Left ventricle myocardium superior (tissue), 1 donor: ENCODE data around the gene MAMLD1. TPM values are rescaled to one million over a fixed set of nuclear protein-coding genes. Genes with fewer than 3 reads are reported as not detected.
A peak's percentile ranks its signal among the peaks of the same experiment; 100 is the strongest.

Source experiments
- ATAC-seq: fragments of 200-7000 bp; cut with Tn5 transposase; one replicate; pipeline ENCODE4 v1.9.1; 2020; ENCODE audit warnings: mild to moderate bottlenecking, moderate library complexity
- DNase-seq: peaks from one replicate; pipeline ENCODE4 v3.0.0-alpha.2; 2020
- intact Hi-C: fragments of 100-400 bp; cut with micrococcal nuclease; formaldehyde crosslinking; loops from one replicate; pipeline ENCODE4 v1.11.0; 2022
- total RNA-seq: library from RNA; stranded (reverse); fragmentation: NEBNext Ultra II Directional; extraction: Animal tissue kit (Norgen Biotek cat#: 25700); gene quantifications from one replicate; pipeline ENCODE4 v1.2.1, GENCODE V29; 2021
- donor health status: DM: no; HTN: yes; CAD: no; lungs with severe emphysema.

The MAMLD1 gene
- total RNA-seq, 1 donor from 2014 or later: 2.3 TPM

DNA sequence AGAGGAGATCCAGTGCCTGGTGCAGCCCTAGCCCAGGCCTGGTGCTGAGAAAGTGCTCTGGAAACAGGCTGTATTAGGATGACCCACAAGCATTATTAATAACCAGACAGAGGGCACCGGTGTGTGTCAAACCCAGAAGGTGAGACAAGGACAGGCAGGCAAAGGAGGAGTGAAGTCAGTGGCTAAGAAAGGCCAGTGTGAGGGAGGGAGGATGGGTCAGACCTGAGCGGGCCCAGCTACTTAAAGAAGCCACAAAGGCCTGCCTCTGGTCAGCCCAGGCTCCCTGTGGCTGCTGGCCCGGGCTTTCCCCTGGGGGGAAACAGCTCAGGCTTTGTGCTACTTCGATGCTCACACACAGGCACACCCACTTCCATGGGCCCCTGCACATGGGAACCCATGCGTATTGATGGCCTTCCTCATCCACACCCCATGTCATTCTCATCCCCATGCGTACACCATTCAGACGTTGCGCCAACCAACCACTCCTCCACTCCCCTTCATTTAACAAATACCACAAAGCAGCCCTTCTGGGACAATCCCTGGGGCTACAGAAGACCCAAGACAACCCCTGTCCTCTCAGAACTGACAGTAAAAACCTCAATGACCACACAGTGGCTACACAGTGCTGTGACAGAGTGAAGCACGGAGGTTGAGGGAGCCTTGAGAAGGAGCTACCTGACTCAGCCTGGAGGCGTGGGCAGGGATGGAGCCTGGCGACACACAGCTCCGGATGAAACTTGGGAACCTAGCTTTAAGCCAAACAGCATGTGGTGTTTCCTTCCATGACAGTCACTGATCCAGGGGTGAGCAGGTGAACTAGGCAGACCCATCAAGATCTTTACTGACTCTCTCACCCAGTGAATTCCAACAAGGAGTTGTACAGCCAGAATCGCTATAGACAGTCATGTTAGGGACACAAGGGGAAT is 180.4 kb downstream of the MAMLD1 start:
- intact Hi-C loops: no loop called here
- no peak for DNase-seq
- ATAC-seq: no peak

DNA sequence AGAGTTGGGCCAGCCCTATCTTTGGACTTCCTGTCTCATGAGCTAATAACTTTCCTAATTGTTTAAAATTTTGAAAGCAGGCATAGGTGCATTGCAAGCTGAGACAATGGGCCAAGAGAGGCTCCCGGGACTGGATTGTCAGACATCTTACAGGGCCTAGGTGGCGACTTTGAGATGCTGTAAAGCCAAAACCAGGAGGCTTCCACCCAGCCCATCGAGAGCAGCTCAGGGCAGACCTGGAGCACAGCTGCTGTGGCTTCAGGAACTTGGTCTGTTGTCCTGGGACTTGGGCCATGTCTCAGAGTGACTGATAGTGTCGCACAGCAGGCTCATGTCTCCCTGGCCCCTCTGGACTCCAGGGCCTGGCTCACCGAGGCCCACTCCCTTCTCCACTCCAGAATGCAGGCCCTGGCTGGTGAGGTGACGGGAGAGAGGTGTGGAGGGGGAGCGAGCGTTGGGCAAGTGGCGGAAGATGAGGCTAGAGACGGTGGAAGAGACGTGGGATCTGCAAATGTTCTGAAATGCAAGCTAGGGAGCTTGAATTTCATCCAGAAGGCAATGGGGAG is 181.2 kb downstream of the MAMLD1 start:
- intact Hi-C loops: no loop called here
- DNase-seq (no peak), ATAC-seq (no peak)

DNA sequence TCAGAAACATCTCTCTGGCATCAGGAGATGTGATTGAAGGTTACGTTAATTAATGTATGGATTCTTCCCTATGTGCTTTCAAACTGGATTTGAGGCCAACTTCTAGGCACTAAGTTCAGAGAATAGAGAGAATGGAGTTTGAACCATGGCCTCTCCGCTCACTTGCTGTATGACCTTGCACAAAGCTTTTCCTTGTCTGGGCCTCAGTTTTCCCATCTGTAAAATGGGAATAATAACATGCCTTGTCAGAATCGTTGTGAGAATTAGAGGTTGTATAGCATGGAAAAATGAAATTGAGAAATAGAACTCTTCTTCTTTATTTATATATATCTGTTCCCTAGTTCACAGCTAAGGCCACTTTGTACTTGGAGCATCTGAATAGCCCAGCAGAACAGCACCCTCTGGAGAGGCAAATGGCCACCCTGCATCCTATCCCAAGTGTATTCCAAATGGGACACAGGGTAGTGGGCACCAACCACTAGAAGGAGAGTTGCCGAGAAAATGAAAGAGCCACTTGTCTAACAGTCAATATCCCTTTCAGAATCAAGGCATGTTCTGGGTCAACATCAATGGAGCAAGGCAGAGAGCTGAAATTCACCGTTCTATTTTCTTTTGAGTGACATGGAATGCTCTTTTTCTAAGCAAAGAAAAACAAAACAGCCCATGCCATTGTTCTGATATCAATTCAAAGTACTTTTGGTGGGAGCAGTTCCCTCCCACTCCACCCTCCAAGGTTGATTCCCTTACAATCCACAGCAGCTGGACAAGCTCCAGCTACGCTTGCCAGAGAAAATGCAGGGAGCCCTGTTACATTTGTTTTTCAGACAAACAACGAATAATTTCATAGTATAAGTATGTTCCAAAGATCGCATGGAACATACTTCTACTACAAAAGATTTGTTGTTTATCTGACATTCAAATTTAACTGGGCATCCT is 182.0 kb downstream of the MAMLD1 start:
- no peak for DNase-seq
- no peak for ATAC-seq
- intact Hi-C loops: no loop called here

DNA sequence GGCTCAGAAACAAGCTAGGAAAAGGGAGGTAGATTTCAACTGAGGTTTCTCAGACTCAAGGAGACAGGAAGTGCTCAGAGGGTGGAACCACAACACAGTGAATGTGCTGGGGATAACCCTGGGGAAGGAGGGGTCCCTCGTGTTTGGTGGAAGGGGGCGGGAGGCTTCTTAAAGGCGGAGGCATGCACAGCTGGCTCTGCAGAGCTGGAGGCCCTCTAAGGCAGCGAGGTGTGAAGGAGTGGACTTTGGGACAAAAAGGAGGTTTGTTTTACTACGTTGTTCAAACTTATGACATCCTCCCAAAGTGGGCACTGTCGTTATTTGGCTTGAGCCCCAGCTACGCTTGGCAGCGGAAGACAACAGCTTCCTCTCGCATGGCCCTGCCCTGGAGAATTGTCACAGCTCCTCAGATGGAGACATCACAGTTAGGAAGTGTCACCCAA is 183.6 kb downstream of the MAMLD1 start:
- peak; percentile 22 for ATAC-seq
- intact Hi-C loops: no loop called here
- no peak for DNase-seq

DNA sequence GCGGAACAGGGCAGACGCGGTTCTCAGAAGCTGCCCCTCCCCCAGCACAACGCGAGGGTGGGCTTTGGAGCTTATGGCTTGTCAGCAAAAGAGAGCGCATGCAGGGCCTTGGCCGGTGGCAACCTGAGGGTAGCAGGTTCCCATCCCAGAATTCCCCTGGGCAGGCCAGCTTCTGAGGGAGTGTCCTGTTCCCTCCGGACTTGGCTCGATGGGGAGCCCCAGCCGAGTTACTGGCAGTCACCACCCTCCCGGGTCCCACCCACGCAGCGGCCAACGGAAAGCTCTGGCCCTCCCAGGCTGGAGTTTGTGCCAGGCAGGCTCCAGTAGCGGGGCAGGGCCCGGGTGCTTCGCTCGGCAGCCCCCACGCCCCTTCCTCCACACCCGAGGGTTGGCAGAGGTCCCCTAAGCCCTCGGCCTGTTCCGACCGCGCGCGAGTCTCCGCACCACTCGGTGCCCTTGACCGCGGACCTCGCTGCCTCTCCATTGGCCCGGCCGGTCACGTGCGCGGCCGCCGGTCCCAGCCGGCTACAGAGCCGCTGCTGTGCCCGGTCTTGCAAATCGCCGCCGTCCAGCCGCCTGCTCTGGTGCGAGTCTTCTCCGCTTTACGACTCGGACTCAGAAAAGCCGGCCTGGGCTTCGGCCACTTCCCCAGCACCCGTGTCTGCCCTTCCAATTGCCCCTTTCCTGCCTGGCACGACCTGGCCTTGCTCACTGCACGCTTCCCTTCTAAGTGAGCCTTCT is 184.4 kb downstream of the MAMLD1 start:
- ATAC-seq: peak; percentile 96
- intact Hi-C loops: no loop called here
- DNase-seq: peak; percentile 82

DNA sequence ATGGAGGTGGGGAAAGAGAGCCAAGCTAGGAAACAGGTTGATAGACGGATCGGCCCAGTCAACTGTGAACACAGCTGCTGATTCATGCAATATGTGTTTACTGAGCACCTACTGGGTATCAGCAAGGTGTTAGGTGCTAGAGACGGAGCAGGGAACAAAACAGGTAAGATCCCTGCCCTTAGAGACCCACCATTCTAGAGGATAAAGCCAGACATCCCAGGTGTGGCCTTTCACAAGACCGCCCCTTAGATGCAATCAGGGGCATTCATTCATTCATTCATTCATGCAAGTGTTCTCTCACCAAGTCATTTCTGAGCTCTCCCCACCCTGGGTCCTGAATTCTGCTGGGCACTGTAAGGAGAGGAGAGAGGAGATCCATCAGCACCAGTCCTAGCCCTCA is 185.1 kb downstream of the MAMLD1 start:
- ATAC-seq (no peak), DNase-seq (no peak)
- intact Hi-C loops: no loop called here

DNA sequence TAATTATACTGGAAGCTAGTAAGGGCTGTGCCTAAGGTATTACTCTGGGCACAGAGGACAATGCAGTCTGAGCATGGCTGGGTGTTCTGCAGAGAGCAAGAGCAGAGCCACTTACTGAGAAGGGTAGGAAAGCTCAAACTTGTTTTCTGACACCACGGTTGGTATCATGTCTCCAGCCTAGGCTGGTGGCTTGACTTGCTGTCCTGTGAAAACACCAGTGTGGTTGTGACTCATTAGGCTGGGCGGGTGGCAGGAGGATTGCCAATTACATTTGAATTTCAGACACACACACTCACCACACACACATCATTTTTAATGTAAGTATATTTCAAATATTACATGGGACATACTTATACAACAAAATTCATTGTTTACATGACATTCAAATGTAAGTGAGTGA is 185.6 kb downstream of the MAMLD1 start:
- DNase-seq (no peak), ATAC-seq (no peak)
- intact Hi-C loops: no loop called here

DNA sequence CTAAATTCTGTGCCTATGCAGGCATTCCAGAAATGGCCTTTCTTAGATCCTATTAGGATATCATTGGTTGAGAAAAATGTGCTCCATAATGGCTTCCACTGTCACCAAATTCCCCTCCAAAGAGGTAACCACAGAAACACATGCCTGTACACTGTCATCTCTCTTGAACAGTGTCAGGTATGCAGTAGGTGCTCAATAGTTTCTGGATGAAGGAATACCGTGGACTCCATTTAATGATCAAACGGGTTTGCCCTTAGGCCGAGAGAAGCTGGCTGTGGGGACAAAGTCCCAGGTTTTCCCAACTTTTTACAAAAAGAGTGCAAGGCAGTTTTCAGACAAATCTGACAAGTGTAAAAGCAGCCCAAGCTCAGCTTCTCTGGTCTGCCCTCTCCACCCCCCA is 188.8 kb downstream of the MAMLD1 start:
- intact Hi-C loops: no loop called here
- ATAC-seq (no peak), DNase-seq (no peak)

DNA sequence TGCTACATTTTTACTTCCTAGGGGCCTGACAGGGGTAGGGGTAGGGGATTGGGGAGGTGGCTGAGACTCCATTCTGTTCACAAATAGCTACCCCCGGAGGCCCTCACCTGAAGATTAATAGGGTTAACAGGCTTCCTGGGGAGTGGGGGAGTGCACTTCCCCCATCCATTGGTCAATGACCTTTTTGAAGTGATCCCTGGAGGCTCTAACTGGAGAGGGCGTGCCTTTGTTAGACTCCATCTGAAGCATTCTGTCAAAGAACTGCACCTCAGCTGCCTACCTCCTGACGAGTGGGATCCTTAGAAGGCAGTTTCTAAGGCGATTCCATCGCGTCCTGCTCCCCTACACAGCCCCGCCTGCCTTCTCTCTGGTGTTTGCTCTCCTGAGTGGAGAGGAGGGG is 195.3 kb downstream of the MAMLD1 start:
- ATAC-seq: no peak
- intact Hi-C loops: no loop called here
- no peak for DNase-seq

Other genes with a start within 250 kb of the MAMLD1 start
- 14.6 TPM for gene MTM1, start 205.3 kb downstream of the MAMLD1 start, total RNA-seq